Diencephalon (tissue), 1 donor: ENCODE results near the gene PLEKHA3. TPM values are rescaled to one million over a fixed set of nuclear protein-coding genes. Genes with fewer than 3 reads are reported as not detected.

Experiments
- total RNA-seq: library from RNA; depleted of rRNA; stranded (reverse); fragments of >200 nt; gene quantifications from one replicate; pipeline ENCODE4 v1.2.3, GENCODE V29; 2014

PLEKHA3 gene
- 17.3 TPM for total RNA-seq

GRCh38 chr2:178480227-178481181 lies at the start of gene PLEKHA3:
Gene PLEKHA3, plus strand, starts transcription at chr2:178480457. Its CDS starts 413 bp downstream, at chr2:178480870.

GRCh38 chr2:178450774-178451525 lies 29.3 kb upstream of the PLEKHA3 start, which contains the start of the genes PJVK and PRKRA:
Gene PJVK, plus strand, starts transcription at chr2:178451378. Its CDS starts 2,032 bp downstream, at chr2:178453410.
Gene PRKRA, minus strand, starts transcription at chr2:178451175. Its CDS starts 145 bp downstream, at chr2:178451030.

GRCh38 chr2:178478439-178479274 lies 1.6 kb upstream of the PLEKHA3 start, which contains the start of gene FKBP7:
Gene FKBP7, minus strand, starts transcription at chr2:178478600. Its CDS starts 101 bp downstream, at chr2:178478499.

Other genes starting within 250 kb of the PLEKHA3 start
- 71.0 TPM for gene PRKRA, start 29.3 kb upstream of the PLEKHA3 start, total RNA-seq
- 3.9 TPM for gene PJVK, start 29.1 kb upstream of the PLEKHA3 start, total RNA-seq
- 10.1 TPM for gene FKBP7, start 1.9 kb upstream of the PLEKHA3 start, total RNA-seq